Esophagus muscularis mucosa (tissue), 4 donors: ENCODE data around the gene UHMK1. TPM values are rescaled to one million over a fixed set of nuclear protein-coding genes. Genes with fewer than 3 reads are reported as not detected.

Experiments used
- DNase-seq: peaks from one replicate; pipeline ENCODE4 v3.0.0-alpha.2; 2017; ENCODE audit errors: extremely low spot score
- H3K27ac ChIP-seq, 4 donors: fragments of 200-600 bp; sonication (generic); replicated peaks in 1 of 4; 1 replicate in 3 of 4; 2 replicates in 1 of 4; pipeline ENCODE4 v1.5.1; 2016 to 2019; ENCODE audit warnings: mild to moderate bottlenecking in 1 of 4
- H3K27me3 ChIP-seq, 4 donors: fragments of 200-600 bp; sonication (generic); one replicate each; pipeline versions ENCODE4 v1.5.1 to v1.6.0; 2016 to 2019
- H3K36me3 ChIP-seq, 4 donors: fragments of 200-600 bp; sonication (generic); one replicate each; pipeline ENCODE4 v1.5.1; 2016 to 2019
- H3K4me1 ChIP-seq, 4 donors: fragments of 200-600 bp; sonication (generic); one replicate each; pipeline ENCODE4 v1.5.1; 2016 to 2019
- H3K4me3 ChIP-seq, 4 donors: fragments of 200-600 bp; sonication (generic); 1 replicate in 2 of 4; 2 replicates in 2 of 4; pipeline ENCODE4 v1.5.1; 2016 to 2019; ENCODE audit warnings: mild to moderate bottlenecking in 4 of 4, moderate library complexity in 1 of 4
- H3K9me3 ChIP-seq, 4 donors: fragments of 200-600 bp; sonication (generic); 1 replicate in 3 of 4; 2 replicates in 1 of 4; pipeline ENCODE4 v1.5.1; 2016 to 2019
- CTCF ChIP-seq, 3 experiments: fragments of 200-600 bp in 2 of 3; fragments of 450-650 bp in 1 of 3; sonication (generic) in 2 of 3; IDR thresholded peaks; one replicate each; pipeline ENCODE4 v1.5.1; 2017 to 2019; ENCODE audit warnings: antibody characterized with exemption in 3 of 3, mild to moderate bottlenecking in 2 of 3, moderate library complexity in 1 of 3
- EP300 ChIP-seq: sonication (generic); formaldehyde crosslinking; IDR thresholded peaks from one replicate; pipeline ENCODE4 v1.6.1; 2017; ENCODE audit warnings: antibody characterized with exemption
- POLR2A ChIP-seq: fragments of 450-650 bp; IDR thresholded peaks from one replicate; pipeline ENCODE4 v1.6.1; 2017; ENCODE audit warnings: antibody characterized with exemption, moderate library complexity, mild to moderate bottlenecking, low read depth
- POLR2AphosphoS5 ChIP-seq, 2 donors: sonication (generic); formaldehyde crosslinking; IDR thresholded peaks; one replicate each; pipeline ENCODE4 v1.6.1; 2017; ENCODE audit warnings: antibody characterized with exemption in 2 of 2
- WGBS: methylation state at CpG from one replicate; pipeline ENCODE4 v1.1.5; 2018; 5-methylcytosine and 5-hydroxymethylcytosine counted together
- intact Hi-C: fragments of 100-400 bp; cut with DNase I; formaldehyde crosslinking; loops from one replicate; pipeline ENCODE4 v1.15.1; 2023
- total RNA-seq, 4 donors: library from RNA; depleted of rRNA; stranded (reverse); fragments of >200 nt; gene quantifications; one replicate each; pipeline versions ENCODE4 v1.1.0 to v1.2.1, GENCODE V29; 2016

UHMK1 gene
- total RNA-seq, 4 donors from 2014 or later, result 25.3 to 34.4 (median 30.6) TPM

GRCh38 chr1:162561616-162562469 lies 64.2 kb downstream of the UHMK1 start, which contains the start of gene UAP1:
Gene UAP1, plus strand, starts transcription at chr1:162561722. Its CDS starts 4,347 bp downstream, at chr1:162566069.
- Histone ChIP-seq H3K9me3 (no peaks in the 10 kb centered on the region), H3K27me3 (no peaks in the 10 kb centered on the region), H3K36me3 (peaks cover 0 to 9% (median 6%) of the 10 kb centered on the region in 4 donors), H3K4me1 (peaks cover 12 to 41% (median 29%) of the 10 kb centered on the region in 4 donors), H3K4me3 (peak within 1 kb of the TSS; percentile 77 to 94 (median 82)), H3K27ac (peak within 1 kb of the TSS; percentile 86 to 98 (median 98))
- intact Hi-C loops, result loop anchor here (5.0 kb wide), 1 partner anchor 65 kb away; the partner anchor contains the start of gene UHMK1
- 4% methylated on average over 3 of the region's 69 CpGs for WGBS
- peak; percentile 95 for TF ChIP-seq POLR2A
- TF ChIP-seq POLR2AphosphoS5 (IDR thresholded peaks at IDR 0.05), result peak; percentile 19 to 96
- TF ChIP-seq EP300, result no peak
- no peak for TF ChIP-seq CTCF (IDR thresholded peaks at IDR 0.05)
- no peak for DNase-seq

GRCh38 chr1:162562470-162562828 lies 64.8 kb downstream of the UHMK1 start:
- Histone ChIP-seq H3K27me3 (no peaks in the 10 kb centered on the region), H3K36me3 (peaks cover under 1 to 15% (median 11%) of the 10 kb centered on the region in 4 donors), H3K4me1 (peaks cover 12 to 41% (median 30%) of the 10 kb centered on the region in 4 donors), H3K9me3 (no peaks in the 10 kb centered on the region), H3K4me3 (peak overlapping the region; percentile 77 to 94 (median 82)), H3K27ac (peak overlapping the region; percentile 86 to 98 (median 98))
- TF ChIP-seq POLR2AphosphoS5 (IDR thresholded peaks at IDR 0.05) (peak; percentile 19 to 42), POLR2A (no peak)
- DNase-seq, result no peak
- intact Hi-C loops, result loop anchor here (5.0 kb wide), 1 partner anchor 65 kb away; the partner anchor contains the start of gene UHMK1
- 45% methylated on average over 5 of the region's 5 CpGs for WGBS

- intact Hi-C loops, result loop anchor here (5.0 kb wide), 1 partner anchor 67 kb away; the partner anchor contains the start of gene UHMK1
- H3K9me3 ChIP-seq, result no peaks in the 10 kb centered on the region
- 78% methylated on average over 5 of the region's 5 CpGs for WGBS
- H3K4me3 ChIP-seq, result peak overlapping the region in 2 of 4 donors; percentile 81 to 94
- peak overlapping the region in 1 of 4 donors; percentile 27 for H3K27ac ChIP-seq
- H3K27me3 ChIP-seq, result no peaks in the 10 kb centered on the region
- peaks cover 12 to 54% (median 40%) of the 10 kb centered on the region in 4 donors for H3K4me1 ChIP-seq
- TF ChIP-seq POLR2AphosphoS5 (IDR thresholded peaks at IDR 0.05) (no peak), CTCF (IDR thresholded peaks at IDR 0.05) (no peak), POLR2A (no peak), EP300 (no peak)
- DNase-seq, result no peak
- peaks cover 8 to 36% (median 16%) of the 10 kb centered on the region in 4 donors for H3K36me3 ChIP-seq
Measured at GRCh38 chr1:162564762-162565218, 67.2 kb downstream of the UHMK1 start.

GRCh38 chr1:162565460-162565859 lies 67.8 kb downstream of the UHMK1 start:
- TF ChIP-seq CTCF (IDR thresholded peaks at IDR 0.05), result no peak
- no peak for TF ChIP-seq EP300
- no peak for DNase-seq
- Histone ChIP-seq H3K36me3 (peaks cover 8 to 36% (median 16%) of the 10 kb centered on the region in 4 donors), H3K9me3 (no peaks in the 10 kb centered on the region), H3K4me3 (peak overlapping the region in 2 of 4 donors; percentile 81 to 94), H3K27me3 (no peaks in the 10 kb centered on the region), H3K4me1 (peaks cover 7 to 52% (median 37%) of the 10 kb centered on the region in 4 donors), H3K27ac (no peak overlapping the region)
- intact Hi-C loops, result no loop called here

GRCh38 chr1:162566870-162567269 lies 69.3 kb downstream of the UHMK1 start:
- DNase-seq, result no peak
- Histone ChIP-seq H3K36me3 (peaks cover 8 to 42% (median 16%) of the 10 kb centered on the region in 4 donors), H3K4me3 (no peak overlapping the region), H3K27ac (no peak overlapping the region), H3K4me1 (peaks cover 5 to 61% (median 45%) of the 10 kb centered on the region in 4 donors), H3K27me3 (no peaks in the 10 kb centered on the region), H3K9me3 (no peaks in the 10 kb centered on the region)
- 94% methylated on average over 1 of the region's 1 CpG for WGBS
- intact Hi-C loops, result no loop called here
- TF ChIP-seq CTCF (IDR thresholded peaks at IDR 0.05) (no peak), POLR2AphosphoS5 (IDR thresholded peaks at IDR 0.05) (peak in 1 of 2 donors; percentile 51)
